Measurements from ENCODE around the gene ATP6V1B1. TPM values are rescaled to one million over a fixed set of nuclear protein-coding genes. Genes with fewer than 3 reads are reported as not detected.

The ATP6V1B1 gene
- total and polyA plus RNA-seq, 2 of the 13 experiments (the other 11 are each of a cell fraction or from before 2014, with no cell fraction given), result 0.58 to 1.6 TPM

GRCh38 chr2:70939839-70940580 is 4.3 kb downstream of the ATP6V1B1 start:
- Histone ChIP-seq H3K9ac (ENCODE audit: insufficient read depth, low read depth, low read length) (no peak overlapping the region), H3K27ac (ENCODE audit: extremely low read length, insufficient read depth, low read length) (no peak overlapping the region), H3K4me3 (replicated peaks in 1 of 3; ENCODE audit: insufficient read depth in 1 of 3, low read depth in 2 of 3, low read length in 3 of 3) (no peak overlapping the region), H3K36me3 (replicated peaks in 1 of 2; ENCODE audit: control insufficient read depth in 1 of 2, insufficient read depth in 2 of 2, low read length in 2 of 2) (no peaks in the 10 kb centered on the region), H3K4me1 (ENCODE audit: insufficient read depth, low read length) (peaks cover 58% of the 10 kb centered on the region), H3K27me3 (ENCODE audit: control insufficient read depth in 1 of 2, insufficient read depth in 2 of 2, low read length in 2 of 2) (no peaks in the 10 kb centered on the region; a peak in 1 of 5 replicates), H4K20me1 (ENCODE audit: insufficient read depth, low read length) (no peaks in the 10 kb centered on the region), H3K79me2 (ENCODE audit: insufficient read depth, low read length) (no peaks in the 10 kb centered on the region), H2AFZ (ENCODE audit: low read length) (no peak overlapping the region), H3K4me2 (ENCODE audit: low read depth, low read length) (no peak overlapping the region), H3K9me3 (ENCODE audit: low read length) (no peaks in the 10 kb centered on the region)
- FAIRE-seq (no peak), ATAC-seq (no peak), DNase-seq (ENCODE audit: low spot score) (no peak)
- 73% methylated on average over 10 of the region's 10 CpGs for WGBS (ENCODE audit: low lambda C conversion rate)
- POLR2A ChIA-PET, result interaction anchor here (1.1 kb wide), 1 partner anchor 8 kb away, joined by 5 read pairs; no protein-coding TSS in a partner anchor
- TF ChIP-seq CBFB (CRISPR knock-in tag; IDR thresholded peaks at IDR 0.05) (no peak), CREB1 (IDR thresholded peaks at IDR 0.05) (no peak), CREB1 (CRISPR knock-in tag; IDR thresholded peaks at IDR 0.05) (no peak), MYPOP (CRISPR knock-in tag; IDR thresholded peaks at IDR 0.05) (no peak), XBP1 (CRISPR knock-in tag; IDR thresholded peaks at IDR 0.05) (no peak), ZNF891 (CRISPR knock-in tag; IDR thresholded peaks at IDR 0.05) (no peak), ARNT (IDR thresholded peaks at IDR 0.05) (no peak), ADNP (CRISPR knock-in tag; IDR thresholded peaks at IDR 0.05) (no peak), BORCS8-MEF2B (CRISPR knock-in tag; IDR thresholded peaks at IDR 0.05) (no peak), TOE1 (CRISPR knock-in tag; IDR thresholded peaks at IDR 0.05) (no peak), ZFX (CRISPR knock-in tag; IDR thresholded peaks at IDR 0.05; ENCODE audit: low read depth) (no peak), MZF1 (CRISPR knock-in tag; IDR thresholded peaks at IDR 0.05; ENCODE audit: borderline replicate concordance) (no peak), ZZZ3 (CRISPR knock-in tag; IDR thresholded peaks at IDR 0.05; ENCODE audit: borderline replicate concordance) (no peak), ZNF878 (CRISPR knock-in tag; IDR thresholded peaks at IDR 0.05) (no peak), AHR (CRISPR knock-in tag; IDR thresholded peaks at IDR 0.05) (no peak), ZNF572 (CRISPR knock-in tag; IDR thresholded peaks at IDR 0.05) (no peak), FOXA1 (IDR thresholded peaks at IDR 0.05) (no peak), FOXA1 (CRISPR knock-in tag; IDR thresholded peaks at IDR 0.05) (no peak), REXO4 (CRISPR knock-in tag; IDR thresholded peaks at IDR 0.05; ENCODE audit: borderline replicate concordance) (no peak), SRSF9 (IDR thresholded peaks at IDR 0.05; ENCODE audit: borderline replicate concordance, insufficient read depth, low read depth, low read length, poor library complexity, severe bottlenecking) (no peak)
- BruUV-seq (replicated peaks), result no TSS peak
- intact Hi-C loops (cut with micrococcal nuclease; ENCODE audit: unreplicated experiment), result no loop called here
- in situ Hi-C loops (cut with HindIII; ENCODE audit: extremely low pct_ligation_motif_present, low pct_unique_long_range_greater_than_20kb), result no loop called here
- CTCF ChIA-PET (ENCODE audit: low intra/inter-chr PET ratio, low total read pairs), result no interaction called here

Measured in HepG2 (cell line).